ENCODE measurements around the gene XPNPEP2. TPM values are rescaled to one million over a fixed set of nuclear protein-coding genes. Genes with fewer than 3 reads are reported as not detected.

The XPNPEP2 gene
- total RNA-seq, 6 experiments from 2014 or later, result 2.9 to 30.7 (median 16.5) TPM

DNA sequence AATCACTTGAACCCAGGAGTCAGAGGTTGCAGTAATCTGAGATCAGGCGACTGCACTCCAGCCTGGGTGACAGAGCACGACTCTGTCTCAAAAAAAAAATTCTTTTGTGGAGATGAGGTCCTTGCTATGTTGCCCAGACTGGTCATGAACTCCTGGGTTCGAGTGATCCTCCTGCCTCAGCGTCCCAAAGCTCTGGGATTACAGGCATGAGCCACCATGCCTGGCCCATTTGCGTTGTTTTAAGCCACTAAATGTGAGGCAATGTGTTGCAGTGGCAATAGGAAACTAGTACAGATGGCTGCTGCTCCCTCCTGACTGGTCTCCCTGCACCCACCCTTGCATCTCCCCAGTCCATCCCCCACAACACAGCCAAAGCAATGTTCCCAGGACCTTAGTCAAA, 44.0 kb upstream of the XPNPEP2 start:
- intact Hi-C loops (cut with DNase I), result no loop called here
- Histone ChIP-seq H3K27ac (no peak overlapping the region), H3K9me3 (no peaks in the 10 kb centered on the region), H3K36me3 (no peaks in the 10 kb centered on the region), H3K4me1 (peaks cover 0 to 9% (median 0%) of the 10 kb centered on the region in 4 donors), H3K4me3 (no peak overlapping the region), H3K27me3 (no peaks in the 10 kb centered on the region)
- no peak for DNase-seq
- TF ChIP-seq, protein P1, sequence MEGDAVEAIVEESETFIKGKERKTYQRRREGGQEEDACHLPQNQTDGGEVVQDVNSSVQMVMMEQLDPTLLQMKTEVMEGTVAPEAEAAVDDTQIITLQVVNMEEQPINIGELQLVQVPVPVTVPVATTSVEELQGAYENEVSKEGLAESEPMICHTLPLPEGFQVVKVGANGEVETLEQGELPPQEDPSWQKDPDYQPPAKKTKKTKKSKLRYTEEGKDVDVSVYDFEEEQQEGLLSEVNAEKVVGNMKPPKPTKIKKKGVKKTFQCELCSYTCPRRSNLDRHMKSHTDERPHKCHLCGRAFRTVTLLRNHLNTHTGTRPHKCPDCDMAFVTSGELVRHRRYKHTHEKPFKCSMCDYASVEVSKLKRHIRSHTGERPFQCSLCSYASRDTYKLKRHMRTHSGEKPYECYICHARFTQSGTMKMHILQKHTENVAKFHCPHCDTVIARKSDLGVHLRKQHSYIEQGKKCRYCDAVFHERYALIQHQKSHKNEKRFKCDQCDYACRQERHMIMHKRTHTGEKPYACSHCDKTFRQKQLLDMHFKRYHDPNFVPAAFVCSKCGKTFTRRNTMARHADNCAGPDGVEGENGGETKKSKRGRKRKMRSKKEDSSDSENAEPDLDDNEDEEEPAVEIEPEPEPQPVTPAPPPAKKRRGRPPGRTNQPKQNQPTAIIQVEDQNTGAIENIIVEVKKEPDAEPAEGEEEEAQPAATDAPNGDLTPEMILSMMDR (IDR thresholded peaks at IDR 0.05), result no peak
- no peak for TF ChIP-seq POLR2A (IDR thresholded peaks at IDR 0.05)
- 58% methylated on average over 4 of the region's 5 CpGs for WGBS (ENCODE audit: insufficient coverage, low coverage, low lambda C conversion rate, missing lambda C conversion rate)
- ATAC-seq, result no peak

- Histone ChIP-seq H3K4me1 (peaks cover 0 to 9% (median 0%) of the 10 kb centered on the region in 4 donors), H3K27me3 (no peaks in the 10 kb centered on the region), H3K4me3 (no peak overlapping the region), H3K36me3 (no peaks in the 10 kb centered on the region), H3K9me3 (no peaks in the 10 kb centered on the region), H3K27ac (no peak overlapping the region)
- ATAC-seq (no peak), DNase-seq (no peak)
- TF ChIP-seq, protein P1 (IDR thresholded peaks at IDR 0.05), result no peak
- TF ChIP-seq POLR2A (IDR thresholded peaks at IDR 0.05), result no peak
- intact Hi-C loops (cut with DNase I), result no loop called here
- 60% methylated on average over 5 of the region's 6 CpGs for WGBS (ENCODE audit: insufficient coverage, low coverage, low lambda C conversion rate, missing lambda C conversion rate)
These were observed 43.2 kb upstream of the XPNPEP2 start for GRCh38 chrX:129695535-129695934.

GRCh38 chrX:129695937-129696336, 42.8 kb upstream of the XPNPEP2 start:
- no peaks in the 10 kb centered on the region for H3K36me3 ChIP-seq
- intact Hi-C loops (cut with DNase I), result no loop called here
- H3K4me1 ChIP-seq, result peaks cover 0 to 9% (median 0%) of the 10 kb centered on the region in 4 donors
- H3K27ac ChIP-seq, result no peak overlapping the region
- ATAC-seq (no peak), DNase-seq (no peak)
- 78% methylated on average over 8 of the region's 8 CpGs for WGBS (ENCODE audit: insufficient coverage, low coverage, low lambda C conversion rate, missing lambda C conversion rate)
- no peaks in the 10 kb centered on the region for H3K9me3 ChIP-seq
- no peak for TF ChIP-seq POLR2A (IDR thresholded peaks at IDR 0.05)
- H3K27me3 ChIP-seq, result no peaks in the 10 kb centered on the region
- H3K4me3 ChIP-seq, result no peak overlapping the region

DNA sequence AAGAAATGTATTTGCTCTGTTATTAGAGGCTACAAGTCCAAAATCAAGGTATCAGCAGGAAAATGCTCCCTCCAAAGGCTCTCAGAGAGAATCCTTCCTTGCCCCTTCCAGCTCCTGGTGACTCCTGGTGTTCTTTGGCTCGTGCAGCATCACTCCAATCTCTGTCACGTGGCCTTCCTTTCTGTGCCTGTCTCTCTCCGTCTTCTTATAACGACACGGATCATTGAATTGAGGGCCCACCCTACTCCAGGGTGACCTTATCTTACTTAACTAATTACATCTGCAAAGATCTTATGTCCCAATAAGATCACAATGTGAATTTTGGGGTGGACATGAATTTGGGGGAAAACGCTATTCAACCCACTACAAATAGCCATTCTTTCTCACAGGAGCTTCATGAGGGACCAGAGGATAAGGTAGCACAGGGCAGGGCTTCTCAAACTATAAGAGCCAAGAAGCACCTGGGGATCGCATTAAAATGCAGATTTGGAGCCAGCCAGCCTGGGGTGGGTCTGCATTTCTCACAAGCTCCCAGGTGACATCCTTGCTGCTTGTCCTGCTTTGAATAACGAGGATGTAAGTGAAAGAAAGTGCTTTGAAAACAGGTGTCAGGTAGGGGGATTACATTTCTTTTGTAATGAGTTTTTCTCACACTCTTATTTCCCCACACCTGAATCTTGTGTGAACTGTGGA, 42.2 kb upstream of the XPNPEP2 start:
- DNase-seq (no peak), ATAC-seq (no peak)
- no peak for TF ChIP-seq POLR2A (IDR thresholded peaks at IDR 0.05)
- TF ChIP-seq, protein P1 (IDR thresholded peaks at IDR 0.05), result no peak
- Histone ChIP-seq H3K4me1 (peaks cover 0 to 9% (median 0%) of the 10 kb centered on the region in 4 donors), H3K4me3 (no peak overlapping the region), H3K27ac (no peak overlapping the region), H3K9me3 (no peaks in the 10 kb centered on the region), H3K27me3 (no peaks in the 10 kb centered on the region), H3K36me3 (no peaks in the 10 kb centered on the region)
- 43% methylated on average over 8 of the region's 8 CpGs for WGBS (ENCODE audit: insufficient coverage, low coverage, low lambda C conversion rate, missing lambda C conversion rate)
- intact Hi-C loops (cut with DNase I), result no loop called here

- TF ChIP-seq, protein P1 (IDR thresholded peaks at IDR 0.05), result no peak
- no peak for TF ChIP-seq POLR2A (IDR thresholded peaks at IDR 0.05)
- ATAC-seq (no peak), DNase-seq (no peak)
- Histone ChIP-seq H3K27me3 (no peaks in the 10 kb centered on the region), H3K36me3 (no peaks in the 10 kb centered on the region), H3K9me3 (no peaks in the 10 kb centered on the region), H3K27ac (no peak overlapping the region), H3K4me1 (peaks cover 0 to 9% (median 0%) of the 10 kb centered on the region in 4 donors), H3K4me3 (no peak overlapping the region)
- intact Hi-C loops (cut with DNase I), result no loop called here
- 68% methylated on average over 5 of the region's 9 CpGs for WGBS (ENCODE audit: insufficient coverage, low coverage, low lambda C conversion rate, missing lambda C conversion rate)
These were observed 41.5 kb upstream of the XPNPEP2 start for GRCh38 chrX:129697204-129697829.
